HG02852 (cell line): Measurements from ENCODE around the gene ACSS1.
A peak's percentile ranks its signal among the peaks of the same experiment; 100 is the strongest.

Experiments
- ATAC-seq: cut with Tn5 transposase; IDR thresholded peaks from one replicate; pipeline ENCODE4 v1.9.1; 2021; ENCODE audit warnings: mild to moderate bottlenecking, moderate library complexity; ENCODE audit not compliant: unreplicated experiment

Gene ACSS1

DNA sequence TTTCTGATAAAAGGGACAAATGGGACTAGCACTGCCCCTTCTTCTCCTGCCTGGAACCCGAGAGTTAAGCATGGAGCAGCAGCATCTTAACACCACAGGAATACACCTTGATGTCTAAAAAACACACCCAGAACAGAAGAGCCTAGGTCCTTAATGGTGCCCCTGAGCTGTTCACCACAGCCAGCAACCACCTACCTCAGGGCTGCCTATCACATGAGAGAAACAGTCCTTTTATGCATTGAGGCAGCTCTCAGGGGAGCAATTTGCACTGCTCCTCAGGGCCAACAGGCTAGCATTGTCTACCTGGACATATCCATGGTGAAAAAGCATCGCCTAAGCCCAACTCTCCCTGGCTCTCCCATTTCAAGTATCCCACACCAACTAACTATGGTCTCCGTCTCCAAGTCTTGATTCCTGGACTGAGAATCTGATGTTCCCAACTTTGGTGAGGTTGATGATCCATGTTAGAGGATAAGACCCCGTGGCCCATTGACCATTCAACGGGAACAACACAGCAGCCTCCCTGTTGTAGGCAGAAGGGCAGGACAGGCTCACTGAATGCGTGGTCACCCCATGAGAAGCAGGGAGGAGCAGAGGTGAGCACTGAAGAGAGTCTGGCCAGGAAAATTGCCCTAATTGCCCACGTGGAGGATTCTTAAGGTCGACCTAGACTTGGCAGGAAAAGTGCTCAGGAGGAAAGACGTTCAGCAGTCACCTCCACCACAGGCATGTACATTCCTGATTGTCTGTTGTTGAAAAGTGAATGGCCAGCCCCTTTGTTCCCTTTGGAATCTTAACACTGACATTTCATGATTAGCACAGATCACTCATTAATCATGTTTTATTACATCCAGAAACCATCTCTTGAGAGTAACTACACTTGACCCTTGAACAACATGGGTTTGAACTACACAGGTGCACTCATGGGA, 61.2 kb downstream of the ACSS1 start:
- ATAC-seq = no peak

GRCh38 chr20:24995741-24996448, 62.0 kb downstream of the ACSS1 start:
- no peak for ATAC-seq

- peak; percentile 24 for ATAC-seq
These were observed 63.2 kb downstream of the ACSS1 start for GRCh38 chr20:24994470-24995368.

DNA sequence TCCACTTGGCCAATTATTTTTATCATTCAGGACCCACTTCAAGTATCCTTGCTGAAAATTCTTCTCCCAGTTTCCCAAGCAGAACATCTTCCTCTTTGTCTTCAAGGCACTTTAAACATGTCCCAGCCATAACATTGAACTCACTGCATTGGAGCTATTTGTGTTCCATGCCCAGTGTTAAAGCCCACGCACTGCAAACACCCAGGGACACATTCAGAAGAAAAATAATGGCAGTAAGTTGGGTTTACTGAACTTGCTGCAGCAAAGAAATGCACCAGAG, 63.8 kb downstream of the ACSS1 start:
- ATAC-seq = no peak

- no peak for ATAC-seq
These were observed 64.4 kb downstream of the ACSS1 start for GRCh38 chr20:24993337-24994185.

DNA sequence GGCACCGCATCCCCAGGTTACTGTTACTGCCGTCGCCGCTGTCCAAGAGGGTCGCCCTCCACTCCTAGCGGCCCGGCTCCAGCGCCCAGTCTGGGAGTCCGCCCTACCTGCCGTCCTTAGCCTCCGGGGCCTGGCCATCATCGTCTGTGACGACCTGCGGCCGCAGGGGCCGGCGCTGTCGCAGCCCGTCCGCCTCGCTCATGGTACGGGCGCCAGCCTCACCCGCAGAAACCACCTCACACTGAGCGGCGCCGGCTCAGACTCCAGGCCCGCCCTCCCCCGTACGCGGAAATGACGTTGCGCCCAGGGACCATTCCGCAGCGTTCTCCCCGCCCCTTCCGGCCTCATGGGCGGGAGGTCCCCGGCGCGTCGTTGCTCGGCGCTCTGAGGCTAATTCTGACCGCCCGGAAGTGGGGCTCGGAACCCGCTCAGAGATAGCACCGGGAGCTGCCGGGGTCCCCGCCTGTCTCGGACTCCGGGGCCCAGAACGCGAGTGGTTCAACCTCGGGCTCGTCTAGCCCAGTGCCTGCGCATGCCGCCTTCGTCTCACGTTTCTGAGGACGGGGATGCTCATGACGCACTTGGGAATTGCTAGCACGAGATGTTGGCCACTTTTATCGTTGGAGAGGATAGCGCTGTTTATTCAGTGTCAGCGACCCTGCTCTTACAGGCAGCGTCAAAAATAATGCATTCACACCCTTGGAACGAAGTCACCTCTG, 65.3 kb downstream of the ACSS1 start, which contains the start of gene APMAP:
Gene APMAP (minus strand): TSS at position 265 of the 719 bp plus-strand sequence. CDS start 63 bp downstream, at position 202.
- ATAC-seq = peak; percentile 96

- peak; percentile 34 for ATAC-seq
These were observed 65.9 kb downstream of the ACSS1 start for GRCh38 chr20:24991897-24992486.

GRCh38 chr20:24990810-24991252, 67.1 kb downstream of the ACSS1 start:
- ATAC-seq = no peak

DNA sequence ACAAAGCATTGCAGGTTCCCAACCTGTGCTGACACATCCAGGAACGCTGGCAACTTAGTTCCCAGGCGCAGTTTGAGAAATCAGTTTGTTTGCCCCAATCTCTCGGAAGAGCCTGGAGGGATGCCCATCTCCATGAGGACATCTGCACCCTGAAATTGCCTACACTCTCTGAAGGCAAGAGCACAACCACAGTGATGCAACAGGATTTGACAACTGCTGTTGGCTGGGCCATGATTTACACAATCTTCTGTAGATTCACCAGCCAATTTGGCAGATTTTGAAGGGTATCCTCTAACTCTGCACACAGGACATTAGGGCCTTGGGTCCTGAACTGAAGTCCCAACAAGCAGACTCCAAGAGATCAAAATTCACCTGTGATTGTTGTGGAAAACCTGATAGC, 68.8 kb downstream of the ACSS1 start:
- no peak for ATAC-seq

DNA sequence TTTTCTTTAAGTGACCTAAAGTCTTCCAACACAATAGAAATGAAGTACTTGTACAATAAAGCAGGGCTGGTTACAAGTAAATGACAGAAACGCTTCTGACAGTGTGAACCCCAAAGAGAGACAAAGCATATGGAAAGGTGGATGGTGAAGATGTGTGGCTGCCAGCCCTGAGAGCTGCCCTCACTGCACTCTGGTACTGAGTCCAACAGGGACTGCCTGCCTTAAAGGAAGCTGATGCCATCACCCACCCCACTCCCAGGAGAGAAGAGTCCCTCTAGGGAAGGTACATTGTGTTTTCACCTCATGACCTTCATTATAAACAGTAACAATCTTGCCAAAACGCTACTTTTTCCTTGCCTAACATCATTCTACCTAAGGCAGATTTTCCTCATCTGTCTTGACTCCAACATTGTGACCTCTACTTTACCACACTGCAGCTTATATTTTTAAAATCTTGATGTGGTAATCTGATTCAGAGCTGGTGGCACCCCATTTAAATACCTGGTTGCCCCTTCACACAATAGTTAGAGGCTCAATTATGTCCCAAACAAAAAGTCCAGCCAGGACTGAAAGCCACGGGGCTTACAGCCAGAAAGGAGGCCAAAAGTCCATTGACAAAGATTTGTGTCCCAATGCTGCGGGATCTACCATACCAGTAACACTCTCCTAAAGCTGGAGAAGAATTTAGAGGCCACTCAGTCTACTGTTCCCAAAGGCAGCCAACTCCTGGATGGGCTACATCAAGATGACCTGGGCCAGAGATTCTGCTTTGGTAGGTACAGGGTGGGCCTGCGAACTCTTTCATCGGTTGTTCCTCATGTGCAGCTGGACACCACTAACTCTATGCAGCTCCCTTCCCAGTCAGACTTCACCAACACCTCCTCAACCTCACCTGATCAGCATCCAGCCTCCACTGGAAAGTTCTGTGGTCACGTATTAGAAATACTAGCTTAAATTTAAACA, 69.8 kb downstream of the ACSS1 start:
- ATAC-seq = no peak

DNA sequence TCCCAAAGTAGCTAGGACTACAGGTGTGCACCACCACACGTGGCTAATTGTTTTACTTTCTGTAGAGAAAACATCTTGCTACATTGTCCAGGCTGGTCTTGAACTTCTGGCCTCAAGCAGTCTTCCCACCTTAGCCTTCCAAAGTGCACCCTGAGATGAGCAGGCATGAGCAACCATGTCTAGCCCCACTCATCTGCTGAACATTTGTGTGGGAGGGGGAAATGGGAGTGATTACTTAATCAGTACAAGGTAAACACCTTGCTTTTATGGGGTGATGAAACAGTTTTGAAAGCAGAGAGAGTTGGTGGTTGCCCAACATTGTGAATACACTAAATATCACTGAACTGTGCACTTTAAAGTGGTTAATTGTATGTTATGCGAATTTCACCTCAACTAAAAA, 70.7 kb downstream of the ACSS1 start:
- no peak for ATAC-seq

GRCh38 chr20:24986436-24987015, 71.4 kb downstream of the ACSS1 start:
- no peak for ATAC-seq

DNA sequence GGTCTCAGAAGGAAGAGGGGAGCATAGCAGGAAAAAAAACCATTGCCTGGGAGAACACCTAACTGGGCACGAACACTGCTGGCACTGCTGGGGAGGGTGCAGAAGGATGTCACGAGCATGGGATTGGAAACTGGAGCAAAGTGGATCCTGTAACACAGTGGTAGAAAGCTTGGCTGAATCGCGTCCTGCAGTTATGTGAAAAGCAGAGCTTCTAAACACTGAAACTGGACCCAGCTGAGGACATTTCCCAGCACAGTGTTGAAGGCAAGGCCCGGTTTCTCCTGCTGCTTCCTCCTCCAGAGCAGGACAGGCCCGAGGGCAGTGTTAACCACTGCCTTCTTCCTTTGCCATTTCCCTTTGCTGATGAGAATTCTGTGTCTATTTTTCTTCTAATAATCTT, 72.1 kb downstream of the ACSS1 start:
- ATAC-seq = no peak

DNA sequence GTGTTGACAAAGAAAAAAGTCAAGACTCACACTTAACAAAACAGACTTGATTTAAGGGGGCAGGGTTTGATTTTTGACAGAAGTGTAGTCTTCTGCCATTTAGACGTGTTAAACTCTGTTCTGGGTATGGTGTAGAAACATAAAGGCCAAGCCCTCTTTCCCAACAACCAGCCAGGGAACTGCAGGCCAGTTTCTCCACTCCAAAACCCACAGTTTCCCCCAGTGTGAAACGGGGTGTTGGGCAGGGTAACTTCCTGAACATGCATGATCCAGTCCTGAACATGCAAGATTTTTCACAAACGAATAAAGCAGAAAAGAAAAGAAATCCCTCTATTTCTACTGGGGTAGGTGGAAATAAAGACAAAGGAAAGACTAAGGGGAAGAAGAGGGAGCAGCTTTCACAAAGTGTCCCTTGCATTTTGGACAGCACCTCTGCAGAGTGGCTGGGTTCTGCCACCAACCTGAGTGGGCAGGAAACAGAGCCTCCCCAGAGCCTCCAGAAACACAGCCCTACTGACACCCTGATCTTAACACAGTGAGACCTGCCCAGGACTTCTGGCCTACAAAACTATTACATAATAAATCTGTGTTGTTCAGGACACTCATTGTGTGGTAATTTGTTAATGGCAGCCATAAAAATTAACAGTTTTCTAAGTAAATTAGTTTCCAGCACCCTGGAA, 72.8 kb downstream of the ACSS1 start:
- ATAC-seq = no peak

DNA sequence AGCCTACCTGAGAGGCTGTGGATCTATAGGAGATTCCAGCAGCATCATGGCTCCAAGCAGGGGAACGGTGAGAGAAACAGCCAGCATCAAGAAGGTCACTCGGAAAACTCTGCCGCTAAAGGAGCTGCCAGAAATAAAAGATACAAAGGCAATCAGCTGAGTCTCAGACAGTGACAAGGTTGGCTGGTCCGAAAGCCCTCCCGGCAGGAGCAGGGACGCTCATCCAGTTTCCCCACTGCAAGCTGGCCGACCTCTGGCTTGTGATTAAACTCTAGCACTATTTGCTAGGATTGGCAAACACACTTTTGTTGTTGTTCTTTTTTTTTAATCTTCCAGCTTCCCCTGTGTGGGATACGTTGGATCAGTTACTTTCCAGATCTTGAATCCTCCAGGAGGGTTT, 74.0 kb downstream of the ACSS1 start:
- no peak for ATAC-seq

GRCh38 chr20:24981790-24982189, 76.1 kb downstream of the ACSS1 start:
- ATAC-seq = no peak

DNA sequence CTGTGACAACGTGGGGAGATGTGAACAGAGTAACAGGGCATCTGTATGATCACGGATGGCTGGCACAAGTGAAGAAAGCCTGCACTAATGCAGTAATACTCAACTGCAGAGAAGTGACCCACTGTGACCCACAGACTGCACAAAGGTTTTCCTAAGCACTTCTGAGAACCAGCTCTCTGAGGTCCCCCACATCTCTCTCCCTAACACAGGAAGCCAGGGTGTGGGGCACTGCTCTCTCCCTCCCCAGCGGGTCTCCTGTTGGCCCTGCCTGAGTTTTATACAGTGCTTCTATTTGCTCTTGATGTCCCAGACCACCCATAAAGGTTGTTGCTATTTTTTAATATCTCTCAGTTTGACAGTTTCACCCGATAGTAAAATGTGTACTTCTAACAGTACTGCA, 76.7 kb downstream of the ACSS1 start:
- no peak for ATAC-seq
